Measurements from ENCODE around the gene ANO4.
A peak's percentile ranks its signal among the peaks of the same experiment; 100 is the strongest.

The ANO4 gene

GRCh38 chr12:100820314-100820713, 25.7 kb downstream of the ANO4 start:
- DNase-seq = no peak

GRCh38 chr12:100823963-100824362, 29.4 kb downstream of the ANO4 start:
- no peak for DNase-seq

DNA sequence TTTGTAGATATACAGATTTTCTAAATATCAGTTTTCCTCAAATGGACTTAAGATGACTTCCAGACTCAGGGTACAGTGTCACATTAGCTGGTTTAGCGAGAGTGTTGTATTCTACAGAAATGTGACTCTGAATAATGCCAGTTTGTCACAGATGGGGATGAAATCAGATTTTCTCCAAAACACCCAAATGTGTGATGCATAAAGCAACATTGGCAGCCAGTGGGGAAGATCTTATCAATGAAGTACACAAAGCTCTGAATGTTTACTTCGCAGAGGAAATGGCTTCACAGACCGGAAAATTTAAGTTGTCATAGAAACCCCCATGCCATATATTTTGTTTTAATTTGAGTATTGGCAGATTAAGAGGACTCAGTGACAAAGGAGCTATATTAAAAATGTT, 29.9 kb downstream of the ANO4 start:
- DNase-seq = no peak

DNA sequence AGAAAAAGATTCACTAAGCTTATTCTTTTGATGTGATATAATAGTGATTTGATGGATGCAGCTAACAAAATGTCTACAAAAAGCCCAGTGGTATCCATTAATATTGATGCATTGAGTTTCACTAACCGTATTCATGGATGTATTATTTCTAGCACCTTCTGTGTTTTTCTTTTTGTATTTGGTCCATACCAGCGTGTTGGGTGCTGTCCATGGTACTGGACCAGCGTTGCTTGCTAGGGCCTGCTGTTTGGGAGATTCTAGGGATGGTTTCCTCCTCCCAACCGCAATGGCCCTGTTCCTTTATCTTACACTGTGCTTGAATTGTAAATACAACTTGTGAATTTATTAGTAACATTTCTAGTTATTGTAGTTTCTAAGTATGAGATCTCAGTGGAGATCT, 31.7 kb downstream of the ANO4 start:
- DNase-seq = no peak

DNA sequence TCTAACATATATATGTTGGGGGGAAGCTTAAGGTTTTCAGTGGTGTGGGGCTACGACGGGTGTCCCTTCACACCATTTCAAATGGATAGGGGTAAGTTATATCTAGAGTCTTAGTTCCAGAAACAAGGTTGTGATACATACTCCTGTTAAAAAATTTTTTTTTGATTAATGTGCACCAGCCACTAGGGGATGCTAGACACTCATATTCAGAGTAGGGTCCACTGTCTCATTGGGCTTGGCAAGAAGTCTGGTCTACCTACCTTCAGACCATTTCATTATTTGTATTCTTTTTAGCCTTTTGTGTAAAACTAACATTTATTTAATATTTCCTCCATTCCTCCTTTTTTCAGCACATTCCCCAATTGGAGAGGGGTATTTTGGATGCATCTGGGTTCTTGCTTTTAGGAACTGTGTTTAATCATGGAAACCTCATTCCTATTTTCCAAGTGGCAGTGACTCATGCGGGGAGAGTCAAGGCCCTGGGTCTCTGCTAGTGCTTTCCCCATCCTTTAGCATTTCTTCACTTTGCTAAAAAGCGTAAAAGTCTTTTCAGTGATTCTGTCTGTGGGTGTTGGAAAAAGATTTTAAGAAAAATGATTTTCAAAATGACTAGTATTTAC, 33.4 kb downstream of the ANO4 start:
- no peak for DNase-seq

DNA sequence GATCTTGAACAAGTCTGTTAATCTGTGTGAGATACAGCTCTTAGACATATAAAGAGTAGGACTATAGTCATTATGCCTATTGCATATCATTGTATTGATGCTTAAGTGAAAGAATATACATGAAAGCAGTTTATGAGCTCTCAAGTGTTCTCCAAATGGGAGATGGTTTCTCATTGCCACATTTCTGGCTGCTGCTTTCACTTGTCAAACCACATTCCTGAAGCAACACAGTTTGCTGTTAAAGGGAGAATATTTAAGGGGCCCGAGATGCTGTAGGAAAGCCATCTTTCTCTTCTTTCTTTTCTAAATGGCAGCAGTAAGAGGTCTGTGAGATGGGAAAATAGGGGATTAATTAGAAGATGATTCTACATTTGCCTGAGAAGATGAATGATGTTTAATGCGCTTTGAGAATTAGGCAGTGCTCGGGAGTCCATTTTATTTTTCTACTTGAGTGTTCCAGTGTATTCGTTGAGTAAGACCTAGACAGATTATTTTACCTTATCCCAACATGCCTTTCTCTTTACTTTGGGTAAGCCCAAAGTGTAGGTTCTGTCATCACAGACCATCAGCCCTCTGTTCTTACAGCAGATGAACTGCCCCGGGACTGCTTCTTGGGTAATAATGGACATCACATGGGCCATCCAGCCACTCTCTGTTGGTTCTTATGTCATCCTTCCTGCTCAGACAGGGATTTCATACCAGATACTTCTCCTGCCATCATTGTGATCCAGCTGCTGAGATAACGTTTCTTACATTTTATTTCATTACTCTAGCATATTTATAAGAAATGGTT, 35.6 kb downstream of the ANO4 start:
- DNase-seq = peak; percentile 58

- no peak for DNase-seq
These were observed 38.7 kb downstream of the ANO4 start for GRCh38 chr12:100833282-100833681.

- DNase-seq = no peak
These were observed 46.2 kb downstream of the ANO4 start for GRCh38 chr12:100840748-100841147.

- no peak for DNase-seq
These were observed 47.6 kb downstream of the ANO4 start for GRCh38 chr12:100842156-100842555.

DNA sequence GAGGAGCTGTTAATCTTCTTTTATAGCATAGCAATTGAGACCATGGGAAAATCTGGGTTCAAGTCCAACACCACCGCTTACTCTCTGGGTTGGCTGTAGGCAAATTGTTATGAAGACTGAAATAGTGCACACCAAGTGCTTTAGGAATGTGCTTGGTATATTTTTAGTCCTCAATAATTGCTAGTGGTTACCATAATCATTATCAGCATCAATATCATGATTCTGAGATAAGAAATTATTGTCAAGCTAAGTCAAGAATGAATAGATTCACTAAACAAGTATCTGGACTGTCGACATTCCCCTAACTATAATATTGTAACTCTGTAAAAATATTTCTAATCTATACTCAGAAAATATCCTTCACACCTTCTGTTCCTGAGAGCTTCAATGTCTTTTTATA, 48.5 kb downstream of the ANO4 start:
- DNase-seq = no peak

DNA sequence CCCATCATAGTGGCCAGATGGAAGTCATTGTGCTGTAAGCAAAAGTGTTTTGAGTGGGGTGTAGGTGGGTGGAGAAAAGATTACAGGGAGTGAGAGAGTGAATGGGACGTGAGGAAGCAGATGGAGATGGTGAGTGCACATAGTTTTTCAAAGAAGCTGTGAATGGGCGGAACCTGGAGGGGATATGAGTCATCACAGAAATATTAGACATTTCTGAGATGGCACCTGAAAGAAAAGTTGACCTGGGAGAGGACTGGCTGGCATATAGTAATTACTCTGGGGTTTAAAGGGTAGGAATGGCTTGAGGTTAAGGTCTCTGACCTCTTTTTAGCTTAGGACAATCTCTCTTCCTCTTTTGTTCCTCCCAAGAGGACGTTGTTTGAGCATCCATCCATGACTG, 50.5 kb downstream of the ANO4 start:
- no peak for DNase-seq

DNA sequence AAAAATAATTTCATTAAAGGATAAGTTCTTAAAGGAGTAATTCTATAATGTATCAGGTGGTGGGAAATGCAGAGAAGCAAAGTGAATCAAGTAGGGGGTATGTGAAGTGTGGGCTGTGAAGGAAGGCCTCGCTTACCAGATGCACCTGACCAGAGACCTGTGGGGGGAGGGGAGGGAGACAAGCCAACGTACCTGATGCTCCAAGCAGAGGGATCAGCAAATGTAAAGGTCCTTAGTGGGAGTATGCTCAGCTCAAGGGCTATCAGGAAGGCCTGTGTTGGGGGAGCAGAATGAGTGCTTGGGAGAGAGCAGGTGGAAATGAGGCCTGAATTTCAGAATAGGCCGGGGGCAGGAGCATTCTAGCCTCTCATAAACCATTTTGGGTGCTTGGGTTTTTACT, 57.1 kb downstream of the ANO4 start:
- no peak for DNase-seq

DNA sequence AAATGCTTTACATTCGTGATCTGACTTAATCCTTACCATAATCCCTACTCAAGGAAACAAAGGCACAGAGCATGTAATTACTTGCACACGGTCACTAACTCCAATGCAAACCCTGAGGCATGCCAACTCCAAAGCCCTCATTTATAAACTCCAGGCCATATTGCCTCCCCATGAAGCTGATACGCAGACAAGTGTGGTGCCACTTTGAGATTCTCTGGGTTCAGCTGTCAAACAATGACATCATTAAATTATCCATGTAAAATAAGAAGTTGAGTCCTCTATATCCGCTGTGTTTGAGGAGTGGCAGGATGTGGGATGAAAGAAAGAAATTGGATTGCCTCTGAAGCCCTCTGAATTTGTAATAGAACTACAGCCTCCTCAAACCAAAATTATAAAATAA, 62.8 kb downstream of the ANO4 start:
- no peak for DNase-seq

- no peak for DNase-seq
These were observed 63.4 kb downstream of the ANO4 start for GRCh38 chr12:100857971-100858370.

- no peak for DNase-seq
These were observed 64.1 kb downstream of the ANO4 start for GRCh38 chr12:100858656-100859055.

DNA sequence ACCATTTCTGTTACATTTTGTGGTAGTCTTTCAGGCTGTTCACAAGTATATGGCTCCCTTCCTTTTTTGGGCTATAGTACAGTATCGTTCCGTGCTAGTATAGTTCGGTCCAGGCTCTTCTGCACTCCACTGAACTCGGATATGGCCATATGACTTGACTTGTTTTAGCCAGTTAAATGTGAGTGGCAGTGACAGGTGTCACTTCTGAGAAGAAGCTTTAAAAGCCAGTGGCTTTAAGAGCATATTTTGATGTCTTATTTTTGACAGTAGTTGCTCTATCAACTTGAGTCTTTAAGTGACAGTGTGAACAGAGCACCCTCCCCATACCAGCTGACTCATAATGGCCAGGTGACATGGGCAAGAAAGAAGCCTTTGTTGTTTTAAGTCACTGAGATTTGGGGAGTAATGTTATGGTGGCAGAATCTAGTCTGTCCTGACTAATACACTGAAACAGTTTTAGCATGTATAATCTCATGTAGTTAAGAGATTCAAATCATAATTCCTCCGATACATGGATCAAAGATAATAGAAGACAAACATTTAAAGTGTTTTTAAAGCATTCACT, 64.6 kb downstream of the ANO4 start:
- DNase-seq = no peak

- peak; percentile 62 for DNase-seq
These were observed 66.0 kb downstream of the ANO4 start for GRCh38 chr12:100860611-100861010.

DNA sequence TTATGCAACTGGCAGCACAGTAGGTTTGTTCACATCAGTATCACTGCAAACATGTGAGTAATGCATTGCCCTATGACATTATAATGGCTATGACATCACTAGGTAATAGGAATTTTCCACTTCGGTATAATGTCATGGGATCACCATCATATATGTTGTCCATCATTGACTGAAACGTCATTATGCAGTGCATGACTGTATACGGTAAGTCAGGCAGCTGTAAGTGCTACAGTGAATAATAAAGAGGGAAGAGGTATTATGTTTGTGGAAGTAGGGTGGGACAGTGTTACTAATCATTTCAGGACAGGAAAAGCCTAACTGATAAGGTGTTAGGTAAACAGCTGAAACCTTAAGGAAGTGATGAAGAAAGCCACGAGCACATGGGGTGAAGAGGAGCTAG, 68.1 kb downstream of the ANO4 start:
- no peak for DNase-seq

- no peak for DNase-seq
These were observed 69.8 kb downstream of the ANO4 start for GRCh38 chr12:100864366-100864765.

DNA sequence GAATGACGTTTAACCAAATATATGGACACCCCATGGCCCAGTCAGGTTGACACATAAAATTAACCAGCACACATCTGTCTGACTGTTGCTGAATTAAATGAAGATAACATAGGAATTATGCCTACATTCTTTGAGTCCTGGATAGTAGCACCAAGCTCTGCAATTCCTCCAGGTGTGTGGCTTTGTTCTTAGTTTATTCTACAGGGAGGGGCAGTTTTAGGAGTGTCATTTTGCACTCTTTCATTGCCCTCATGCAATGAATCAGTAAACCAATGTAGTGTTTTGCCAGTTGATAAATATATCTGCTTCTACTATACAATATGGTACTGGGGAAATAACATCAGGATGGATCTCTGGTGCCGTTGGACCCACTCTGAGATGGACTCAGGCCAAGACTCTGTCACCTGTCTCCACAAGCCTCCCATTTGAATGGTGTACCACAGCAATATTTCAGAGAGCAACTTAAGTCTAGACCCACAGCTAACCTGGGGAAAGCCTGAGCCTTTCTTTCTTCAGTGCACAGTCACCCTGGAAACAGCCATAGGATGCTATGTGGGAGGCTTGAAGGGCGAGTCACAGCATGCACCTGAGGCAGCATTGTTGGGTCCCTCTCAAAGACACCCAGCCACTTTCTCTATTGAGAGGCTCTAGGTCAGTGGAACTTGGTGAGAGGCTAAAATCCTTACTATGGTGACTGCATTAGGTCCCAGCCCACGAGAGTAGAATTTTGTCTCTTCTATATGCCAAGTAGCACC, 73.2 kb downstream of the ANO4 start:
- peak; percentile 63 for DNase-seq

DNA sequence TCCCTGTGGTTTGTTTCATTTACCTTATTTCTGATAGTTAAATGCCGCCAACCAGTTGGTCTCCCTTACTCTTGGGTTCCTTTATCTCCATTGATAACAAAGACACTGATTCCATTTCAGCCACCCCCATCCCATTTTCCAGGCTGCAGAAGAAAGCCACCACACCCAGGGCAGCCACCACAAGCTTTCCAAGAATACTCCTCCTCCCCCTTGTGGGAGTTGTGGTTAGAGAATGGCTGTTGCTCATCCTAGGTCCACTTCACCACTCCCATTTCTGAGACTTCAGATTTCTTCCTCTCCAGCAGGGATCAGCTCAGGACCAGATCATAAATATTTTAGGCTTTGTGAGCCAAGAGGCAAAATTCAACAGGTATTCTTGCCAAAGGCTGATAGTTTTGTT, 73.9 kb downstream of the ANO4 start:
- no peak for DNase-seq

- DNase-seq = no peak
These were observed 76.7 kb downstream of the ANO4 start for GRCh38 chr12:100871195-100871734.

- no peak for DNase-seq
These were observed 80.6 kb downstream of the ANO4 start for GRCh38 chr12:100875156-100875555.
